Measurements from ENCODE around the gene RTN4IP1. TPM values are rescaled to one million over a fixed set of nuclear protein-coding genes. Genes with fewer than 3 reads are reported as not detected.
"Not testable (repeated sequence)": the region's sequence is repeated elsewhere in the genome, so short reads cannot be mapped to it uniquely, and the experiment has no call there.

RTN4IP1 gene
- total and polyA plus RNA-seq, 4 donors: 7.2 to 9.6 (median 7.8) TPM

DNA sequence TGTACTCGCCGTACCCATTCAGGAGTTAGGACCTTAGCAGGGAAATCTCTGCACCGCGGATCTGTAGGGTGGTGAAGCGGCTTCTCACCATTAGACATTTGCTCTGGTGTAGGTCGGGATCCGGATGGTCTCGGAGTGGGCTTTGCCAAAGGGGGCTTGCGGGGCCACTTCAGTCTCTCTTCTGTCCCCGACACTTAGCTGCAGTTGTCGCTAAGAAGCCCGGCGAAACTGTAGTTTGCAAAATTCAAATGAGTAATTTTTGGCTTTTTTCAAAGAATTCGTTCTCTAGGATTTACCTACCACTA is 513 bp upstream of the RTN4IP1 start:
- H3K27ac ChIP-seq (ENCODE audit: low read depth, low read length): peak overlapping the region; percentile 88
- no peaks in the 10 kb centered on the region for H3K27me3 ChIP-seq (ENCODE audit: control insufficient read depth, insufficient read depth, low read length)
- WGBS (ENCODE audit: insufficient coverage): 2% methylated on average over 9 of the region's 14 CpGs
- H3K36me3 ChIP-seq (ENCODE audit: control insufficient read depth, insufficient read depth, low read length): no peaks in the 10 kb centered on the region
- H3K4me1 ChIP-seq (ENCODE audit: control insufficient read depth, insufficient read depth, low read length): peaks cover 13% of the 10 kb centered on the region
- peak overlapping the region; percentile 89 for H3K4me3 ChIP-seq (ENCODE audit: low read depth, low read length)
- no peaks in the 10 kb centered on the region for H3K9me3 ChIP-seq (ENCODE audit: control insufficient read depth, insufficient read depth, low read length)
- DNase-seq (ENCODE audit: low read depth in 4 of 6, low spot score in 6 of 6): no peak

GRCh38 chr6:106628658-106629102 is 618 bp downstream of the RTN4IP1 start:
- Histone ChIP-seq H3K9me3 (ENCODE audit: control insufficient read depth, insufficient read depth, low read length) (no peaks in the 10 kb centered on the region), H3K36me3 (ENCODE audit: control insufficient read depth, insufficient read depth, low read length) (no peaks in the 10 kb centered on the region), H3K4me3 (ENCODE audit: low read depth, low read length) (peak overlapping the region; percentile 89), H3K27ac (ENCODE audit: low read depth, low read length) (peak overlapping the region; percentile 88), H3K4me1 (ENCODE audit: control insufficient read depth, insufficient read depth, low read length) (peaks cover 13% of the 10 kb centered on the region), H3K27me3 (ENCODE audit: control insufficient read depth, insufficient read depth, low read length) (no peaks in the 10 kb centered on the region)
- peak in 1 of 6 donors; percentile 2 for DNase-seq (ENCODE audit: low read depth in 4 of 6, low spot score in 6 of 6)
- WGBS (ENCODE audit: insufficient coverage): 14% methylated on average over 1 of the region's 7 CpGs

DNA sequence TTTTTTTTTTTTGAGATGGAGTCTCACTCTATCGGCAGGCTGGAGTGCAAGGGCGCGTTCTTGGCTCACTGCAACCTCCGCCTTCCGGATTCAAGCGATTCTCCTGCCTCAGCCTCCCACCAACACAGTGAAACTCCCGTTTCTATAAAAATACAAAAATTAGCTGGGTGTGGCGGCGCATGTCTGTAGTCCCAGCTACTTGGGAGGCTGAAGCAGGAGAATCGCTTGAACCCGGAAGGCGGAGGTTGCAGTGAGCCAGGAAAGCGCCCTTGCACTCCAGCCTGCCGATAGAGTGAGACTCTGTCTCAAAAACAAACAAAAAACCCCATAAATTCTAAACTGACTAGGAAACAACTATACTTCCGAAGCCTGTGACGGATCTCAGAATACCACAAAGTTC is 1.5 kb downstream of the RTN4IP1 start:
- H3K36me3 ChIP-seq (ENCODE audit: control insufficient read depth, insufficient read depth, low read length); DNase-seq (ENCODE audit: low read depth in 4 of 6, low spot score in 6 of 6); H3K27me3 ChIP-seq (ENCODE audit: control insufficient read depth, insufficient read depth, low read length); H3K9me3 ChIP-seq (ENCODE audit: control insufficient read depth, insufficient read depth, low read length); H3K27ac ChIP-seq (ENCODE audit: low read depth, low read length); H3K4me3 ChIP-seq (ENCODE audit: low read depth, low read length): not testable (repeated sequence)
- 84% methylated on average over 9 of the region's 16 CpGs for WGBS (ENCODE audit: insufficient coverage)
- H3K4me1 ChIP-seq (ENCODE audit: control insufficient read depth, insufficient read depth, low read length): peaks cover 13% of the 10 kb centered on the region

GRCh38 chr6:106626485-106626884 is 2.8 kb downstream of the RTN4IP1 start:
- peaks cover 13% of the 10 kb centered on the region for H3K4me1 ChIP-seq (ENCODE audit: control insufficient read depth, insufficient read depth, low read length)
- WGBS (ENCODE audit: insufficient coverage): 50% methylated on average over 1 of the region's 2 CpGs
- H3K27ac ChIP-seq (ENCODE audit: low read depth, low read length): no peak overlapping the region
- H3K27me3 ChIP-seq (ENCODE audit: control insufficient read depth, insufficient read depth, low read length): no peaks in the 10 kb centered on the region
- no peak for DNase-seq (ENCODE audit: low read depth in 4 of 6, low spot score in 6 of 6)
- no peaks in the 10 kb centered on the region for H3K9me3 ChIP-seq (ENCODE audit: control insufficient read depth, insufficient read depth, low read length)
- H3K36me3 ChIP-seq (ENCODE audit: control insufficient read depth, insufficient read depth, low read length): no peaks in the 10 kb centered on the region
- H3K4me3 ChIP-seq (ENCODE audit: low read depth, low read length): no peak overlapping the region

GRCh38 chr6:106623039-106623438 is 6.3 kb downstream of the RTN4IP1 start:
- Histone ChIP-seq H3K4me1 (ENCODE audit: control insufficient read depth, insufficient read depth, low read length) (peaks cover 5% of the 10 kb centered on the region), H3K9me3 (ENCODE audit: control insufficient read depth, insufficient read depth, low read length) (no peaks in the 10 kb centered on the region), H3K4me3 (ENCODE audit: low read depth, low read length) (no peak overlapping the region), H3K27me3 (ENCODE audit: control insufficient read depth, insufficient read depth, low read length) (no peaks in the 10 kb centered on the region), H3K36me3 (ENCODE audit: control insufficient read depth, insufficient read depth, low read length) (no peaks in the 10 kb centered on the region), H3K27ac (ENCODE audit: low read depth, low read length) (no peak overlapping the region)
- no CpG with 5 or more reads among the region's 1 CpG for WGBS (ENCODE audit: insufficient coverage)
- DNase-seq (ENCODE audit: low read depth in 4 of 6, low spot score in 6 of 6): no peak

GRCh38 chr6:106622412-106622811 is 6.9 kb downstream of the RTN4IP1 start:
- no peak overlapping the region for H3K4me3 ChIP-seq (ENCODE audit: low read depth, low read length)
- 88% methylated on average over 7 of the region's 8 CpGs for WGBS (ENCODE audit: insufficient coverage)
- H3K36me3 ChIP-seq (ENCODE audit: control insufficient read depth, insufficient read depth, low read length): no peaks in the 10 kb centered on the region
- H3K4me1 ChIP-seq (ENCODE audit: control insufficient read depth, insufficient read depth, low read length): no peaks in the 10 kb centered on the region
- H3K9me3 ChIP-seq (ENCODE audit: control insufficient read depth, insufficient read depth, low read length): no peaks in the 10 kb centered on the region
- DNase-seq (ENCODE audit: low read depth in 4 of 6, low spot score in 6 of 6): no peak
- H3K27me3 ChIP-seq (ENCODE audit: control insufficient read depth, insufficient read depth, low read length): no peaks in the 10 kb centered on the region
- H3K27ac ChIP-seq (ENCODE audit: low read depth, low read length): no peak overlapping the region

- Histone ChIP-seq H3K4me1 (ENCODE audit: control insufficient read depth, insufficient read depth, low read length) (no peaks in the 10 kb centered on the region), H3K27me3 (ENCODE audit: control insufficient read depth, insufficient read depth, low read length) (no peaks in the 10 kb centered on the region), H3K36me3 (ENCODE audit: control insufficient read depth, insufficient read depth, low read length) (no peaks in the 10 kb centered on the region), H3K27ac (ENCODE audit: low read depth, low read length) (peak overlapping the region; percentile 54), H3K9me3 (ENCODE audit: control insufficient read depth, insufficient read depth, low read length) (no peaks in the 10 kb centered on the region), H3K4me3 (ENCODE audit: low read depth, low read length) (no peak overlapping the region)
- peak in 1 of 6 donors; percentile 20 for DNase-seq (ENCODE audit: low read depth in 4 of 6, low spot score in 6 of 6)
- 63% methylated on average over 2 of the region's 3 CpGs for WGBS (ENCODE audit: insufficient coverage)
These were observed 8.2 kb downstream of the RTN4IP1 start for GRCh38 chr6:106620931-106621672.

- no peaks in the 10 kb centered on the region for H3K4me1 ChIP-seq (ENCODE audit: control insufficient read depth, insufficient read depth, low read length)
- no peak overlapping the region for H3K27ac ChIP-seq (ENCODE audit: low read depth, low read length)
- no peaks in the 10 kb centered on the region for H3K36me3 ChIP-seq (ENCODE audit: control insufficient read depth, insufficient read depth, low read length)
- no peak overlapping the region for H3K4me3 ChIP-seq (ENCODE audit: low read depth, low read length)
- no CpG with 5 or more reads among the region's 1 CpG for WGBS (ENCODE audit: insufficient coverage)
- H3K9me3 ChIP-seq (ENCODE audit: control insufficient read depth, insufficient read depth, low read length): no peaks in the 10 kb centered on the region
- DNase-seq (ENCODE audit: low read depth in 4 of 6, low spot score in 6 of 6): no peak
- no peaks in the 10 kb centered on the region for H3K27me3 ChIP-seq (ENCODE audit: control insufficient read depth, insufficient read depth, low read length)
These were observed 10.1 kb downstream of the RTN4IP1 start for GRCh38 chr6:106619223-106619622.

- Histone ChIP-seq H3K4me3 (ENCODE audit: low read depth, low read length) (no peak overlapping the region), H3K4me1 (ENCODE audit: control insufficient read depth, insufficient read depth, low read length) (no peaks in the 10 kb centered on the region), H3K9me3 (ENCODE audit: control insufficient read depth, insufficient read depth, low read length) (no peaks in the 10 kb centered on the region), H3K36me3 (ENCODE audit: control insufficient read depth, insufficient read depth, low read length) (no peaks in the 10 kb centered on the region), H3K27me3 (ENCODE audit: control insufficient read depth, insufficient read depth, low read length) (no peaks in the 10 kb centered on the region), H3K27ac (ENCODE audit: low read depth, low read length) (no peak overlapping the region)
- WGBS (ENCODE audit: insufficient coverage): 80% methylated on average over 1 of the region's 3 CpGs
- no peak for DNase-seq (ENCODE audit: low read depth in 4 of 6, low spot score in 6 of 6)
These were observed 11.0 kb downstream of the RTN4IP1 start for GRCh38 chr6:106618324-106618723.

- H3K27ac ChIP-seq (ENCODE audit: low read depth, low read length): no peak overlapping the region
- no CpG with 5 or more reads among the region's 1 CpG for WGBS (ENCODE audit: insufficient coverage)
- no peak overlapping the region for H3K4me3 ChIP-seq (ENCODE audit: low read depth, low read length)
- H3K4me1 ChIP-seq (ENCODE audit: control insufficient read depth, insufficient read depth, low read length): no peaks in the 10 kb centered on the region
- H3K9me3 ChIP-seq (ENCODE audit: control insufficient read depth, insufficient read depth, low read length): no peaks in the 10 kb centered on the region
- H3K27me3 ChIP-seq (ENCODE audit: control insufficient read depth, insufficient read depth, low read length): no peaks in the 10 kb centered on the region
- H3K36me3 ChIP-seq (ENCODE audit: control insufficient read depth, insufficient read depth, low read length): no peaks in the 10 kb centered on the region
- DNase-seq (ENCODE audit: low read depth in 4 of 6, low spot score in 6 of 6): no peak
These were observed 11.4 kb downstream of the RTN4IP1 start for GRCh38 chr6:106617857-106618256.
